Activated T-cell treated with anti-CD3 and anti-CD28 coated beads, Interleukin-2, amount 50 U/mL, for 4 hours (primary cell): ENCODE results near the gene AKAP8L. TPM values are rescaled to one million over a fixed set of nuclear protein-coding genes. Genes with fewer than 3 reads are reported as not detected.

Experiments
- ATAC-seq, 2 donors: fragments of 200-7000 bp; cut with Tn5 transposase; one replicate each; pipeline ENCODE4 v1.10.0; 2021
- DNase-seq: peaks from one replicate; pipeline ENCODE4 v3.0.0-alpha.2; 2020
- H3K27me3 Mint-ChIP-seq: one replicate; pipeline ENCODE4 v1.8.0; 2021; ENCODE audit warnings: low read depth, mixed read lengths
- H3K36me3 Mint-ChIP-seq: one replicate; pipeline ENCODE4 v1.8.0; 2022; ENCODE audit warnings: mixed read lengths; ENCODE audit not compliant: insufficient read depth
- H3K4me1 Mint-ChIP-seq: one replicate; pipeline ENCODE4 v1.8.0; 2021; ENCODE audit warnings: low read depth, mixed read lengths
- H3K4me3 Mint-ChIP-seq: one replicate; pipeline ENCODE4 v1.8.0; 2021; ENCODE audit warnings: mild to moderate bottlenecking, moderate library complexity, mixed read lengths
- H3K9me3 Mint-ChIP-seq: one replicate; pipeline ENCODE4 v1.8.0; 2021; ENCODE audit warnings: mixed read lengths
- total RNA-seq, 3 donors: library from RNA; stranded (reverse); gene quantifications; one replicate each; pipeline ENCODE4 v1.2.1, GENCODE V29; 2021

AKAP8L gene
- total RNA-seq: 10 to 100 TPM; 65.3 to 67.6 (median 65.5) TPM

GRCh38 chr19:15418579-15419412 lies at the start of gene AKAP8L:
Gene AKAP8L, minus strand, starts transcription at chr19:15418988. Its CDS starts 65 bp downstream, at chr19:15418923.
- ATAC-seq: peak; percentile 94 to 96
- Mint-ChIP-seq H3K9me3 (no peaks in the 10 kb centered on the region), H3K4me3 (peak within 1 kb of the TSS; percentile 94), H3K36me3 (peaks cover 24% of the 10 kb centered on the region), H3K27me3 (no peaks in the 10 kb centered on the region), H3K4me1 (peaks cover 42% of the 10 kb centered on the region)
- peak; percentile 97 for DNase-seq

DNA sequence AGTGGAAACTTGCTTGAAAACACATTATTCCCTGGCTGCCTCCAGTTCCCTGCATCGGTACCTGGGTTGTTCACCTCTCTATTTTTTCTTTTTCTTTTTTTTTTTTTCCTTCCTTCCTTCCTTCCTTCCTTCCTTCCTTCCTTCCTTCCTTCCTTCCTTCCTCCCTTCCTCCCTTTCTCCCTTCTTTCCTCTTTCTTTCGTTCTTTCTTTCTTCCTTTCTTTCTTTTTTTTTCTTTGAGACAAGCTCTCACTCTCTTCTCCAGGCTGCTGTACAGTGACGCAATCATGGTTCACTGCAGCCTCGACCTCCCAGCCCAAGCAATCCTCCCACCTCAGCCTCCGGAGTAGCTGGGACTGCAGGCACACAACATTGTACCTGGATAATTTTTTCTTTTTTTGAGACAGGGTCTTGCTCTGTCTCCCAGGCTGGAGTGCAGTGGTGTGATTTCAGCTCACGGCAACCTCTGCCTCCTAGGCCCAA lies 49.0 kb upstream of the AKAP8L start:
- H3K4me3 Mint-ChIP-seq: peak overlapping the region; percentile 35
- no peaks in the 10 kb centered on the region for H3K27me3 Mint-ChIP-seq
- no peaks in the 10 kb centered on the region for H3K9me3 Mint-ChIP-seq
- DNase-seq (no peak), ATAC-seq (no peak)
- peaks cover 50% of the 10 kb centered on the region for H3K4me1 Mint-ChIP-seq
- no peaks in the 10 kb centered on the region for H3K36me3 Mint-ChIP-seq

DNA sequence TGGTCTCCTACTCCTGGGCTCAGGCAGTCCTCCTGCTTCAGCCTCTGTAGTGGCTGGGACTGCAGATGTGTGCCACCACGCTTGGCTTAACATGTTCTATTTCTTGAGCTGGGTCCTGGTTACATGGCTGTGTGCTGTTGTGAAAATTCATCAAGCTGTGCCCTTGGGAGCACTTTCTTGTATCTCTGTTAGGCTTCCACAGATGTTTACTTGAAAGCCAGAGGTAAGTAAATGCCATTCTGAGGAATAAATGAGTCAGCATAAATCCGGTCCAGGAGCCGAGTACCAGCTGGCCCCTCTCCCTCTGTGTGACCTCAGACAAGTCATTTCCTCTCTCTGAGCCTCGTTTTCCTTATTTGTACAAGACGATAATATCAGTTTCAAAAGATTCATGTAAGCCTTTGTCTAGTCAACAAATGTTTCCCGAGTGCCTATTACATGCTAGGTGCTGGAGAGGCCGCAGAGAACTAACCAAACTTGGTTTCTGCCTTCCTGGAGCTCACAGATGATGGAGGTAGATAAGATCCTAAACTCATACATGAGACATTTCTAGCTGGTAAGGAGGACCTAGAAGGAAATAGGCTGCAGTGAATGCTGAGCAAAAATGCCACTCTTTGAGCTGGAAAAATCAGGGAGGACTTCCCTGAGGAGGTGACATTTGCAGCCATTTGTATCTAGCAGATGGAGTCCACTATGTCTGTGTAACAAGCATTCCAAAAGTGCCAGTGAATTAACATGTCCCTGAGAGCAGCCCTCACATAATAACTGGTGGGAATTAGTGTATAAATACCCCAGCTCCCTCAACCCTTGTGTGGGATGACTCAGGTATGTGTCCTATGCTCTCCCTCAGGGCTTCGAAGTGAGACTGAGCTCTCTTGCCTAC lies 48.3 kb upstream of the AKAP8L start:
- peaks cover 57% of the 10 kb centered on the region for H3K4me1 Mint-ChIP-seq
- no peaks in the 10 kb centered on the region for H3K9me3 Mint-ChIP-seq
- peak overlapping the region; percentile 63 for H3K4me3 Mint-ChIP-seq

GRCh38 chr19:15464394-15465385 lies 45.9 kb upstream of the AKAP8L start, which contains the start of gene RASAL3:
Gene RASAL3, minus strand, starts transcription at chr19:15464544. Its CDS starts 186 bp downstream, at chr19:15464358.
- H3K9me3 Mint-ChIP-seq: no peaks in the 10 kb centered on the region
- ATAC-seq (peak; percentile 51 to 63), DNase-seq (peak; percentile 60)
- peak within 1 kb of the TSS; percentile 94 for H3K4me3 Mint-ChIP-seq
- peaks cover 64% of the 10 kb centered on the region for H3K4me1 Mint-ChIP-seq
- H3K27me3 Mint-ChIP-seq: no peaks in the 10 kb centered on the region
- H3K36me3 Mint-ChIP-seq: peaks cover 8% of the 10 kb centered on the region

More for the DNA sequence above, 48.3 kb upstream of the AKAP8L start:
- ATAC-seq (peak; percentile 60 to 66), DNase-seq (peak; percentile 57)
- no peaks in the 10 kb centered on the region for H3K36me3 Mint-ChIP-seq
- H3K27me3 Mint-ChIP-seq: no peaks in the 10 kb centered on the region

DNA sequence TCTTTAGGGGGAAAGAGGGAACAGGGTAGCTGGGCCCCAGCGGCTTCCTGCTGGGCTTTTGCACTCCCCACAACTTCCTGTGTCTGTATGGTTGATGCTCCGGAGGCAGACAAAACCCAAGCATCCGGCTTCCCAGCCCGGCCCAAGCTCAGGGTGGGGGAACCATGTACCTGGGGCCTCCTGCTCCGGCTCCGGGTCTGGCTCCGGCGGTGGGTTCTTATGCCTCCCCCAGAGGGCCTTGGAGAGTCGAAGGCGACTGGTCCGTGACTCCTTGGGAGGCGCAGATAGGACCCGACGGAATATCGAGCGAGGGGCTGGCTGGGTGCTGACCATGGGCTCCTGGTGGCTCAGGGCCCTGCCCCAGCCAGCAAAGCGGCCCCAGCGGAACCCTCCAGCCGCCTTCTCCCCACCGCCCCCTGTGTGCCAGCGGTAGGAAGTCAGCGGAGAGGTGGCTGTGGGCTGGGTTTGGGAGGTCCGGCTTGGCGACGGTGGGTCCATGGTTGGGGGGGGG lies 45.1 kb upstream of the AKAP8L start:
- peak; percentile 79 to 84 for ATAC-seq

GRCh38 chr19:15461694-15462093 lies 42.9 kb upstream of the AKAP8L start:
- Mint-ChIP-seq H3K4me1 (peaks cover 37% of the 10 kb centered on the region), H3K4me3 (peak overlapping the region; percentile 94)

More for the DNA sequence above, 45.1 kb upstream of the AKAP8L start:
- no peaks in the 10 kb centered on the region for H3K9me3 Mint-ChIP-seq
- H3K36me3 Mint-ChIP-seq: peaks cover 8% of the 10 kb centered on the region
- peak; percentile 71 for DNase-seq
- H3K4me1 Mint-ChIP-seq: peaks cover 59% of the 10 kb centered on the region
- H3K4me3 Mint-ChIP-seq: peak overlapping the region; percentile 94
- no peaks in the 10 kb centered on the region for H3K27me3 Mint-ChIP-seq

DNA sequence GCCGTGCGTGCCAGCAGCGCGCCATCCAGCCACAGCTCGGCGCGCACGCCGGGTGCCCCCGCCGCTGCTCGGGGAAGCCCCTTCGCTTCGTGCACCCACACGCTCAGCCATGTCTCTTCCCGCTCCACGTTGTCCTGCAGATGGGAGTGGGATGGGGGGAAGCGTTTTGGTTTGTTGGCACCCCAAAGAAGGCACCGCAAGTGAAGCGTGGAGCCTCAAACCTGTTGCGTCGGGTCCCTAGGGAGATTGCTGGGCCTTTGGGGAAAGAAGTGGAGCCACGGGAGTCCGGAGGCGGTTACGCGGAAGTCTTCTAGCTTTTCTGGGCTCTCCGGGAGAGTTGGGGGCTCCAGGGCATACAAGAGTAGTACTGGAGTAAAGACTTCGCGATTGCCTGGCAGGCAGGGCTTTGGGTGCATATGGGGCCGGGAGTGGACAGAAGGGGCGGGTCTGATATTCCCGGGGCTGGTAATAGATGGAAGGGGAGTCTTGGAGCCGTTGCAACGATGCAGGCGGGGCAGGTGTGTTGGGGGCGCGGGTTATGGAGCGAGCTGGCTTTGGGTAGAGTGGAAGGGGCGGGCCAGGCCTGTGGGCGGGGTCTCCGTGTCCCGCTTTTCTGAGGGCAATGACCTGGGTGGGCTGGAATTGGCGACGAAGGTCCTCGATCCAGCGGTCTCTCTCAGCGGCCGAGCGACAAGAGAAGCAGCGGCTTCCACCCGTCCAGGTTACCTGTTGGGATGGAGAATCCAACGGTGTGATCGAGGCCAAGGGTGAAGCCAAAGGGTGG lies 39.1 kb upstream of the AKAP8L start:
- Mint-ChIP-seq H3K4me1 (peaks cover 22% of the 10 kb centered on the region), H3K36me3 (peaks cover 35% of the 10 kb centered on the region)

More at GRCh38 chr19:15461694-15462093, 42.9 kb upstream of the AKAP8L start:
- H3K36me3 Mint-ChIP-seq: peaks cover 15% of the 10 kb centered on the region
- no peak for DNase-seq
- ATAC-seq: no peak
- H3K9me3 Mint-ChIP-seq: no peaks in the 10 kb centered on the region
- no peaks in the 10 kb centered on the region for H3K27me3 Mint-ChIP-seq

DNA sequence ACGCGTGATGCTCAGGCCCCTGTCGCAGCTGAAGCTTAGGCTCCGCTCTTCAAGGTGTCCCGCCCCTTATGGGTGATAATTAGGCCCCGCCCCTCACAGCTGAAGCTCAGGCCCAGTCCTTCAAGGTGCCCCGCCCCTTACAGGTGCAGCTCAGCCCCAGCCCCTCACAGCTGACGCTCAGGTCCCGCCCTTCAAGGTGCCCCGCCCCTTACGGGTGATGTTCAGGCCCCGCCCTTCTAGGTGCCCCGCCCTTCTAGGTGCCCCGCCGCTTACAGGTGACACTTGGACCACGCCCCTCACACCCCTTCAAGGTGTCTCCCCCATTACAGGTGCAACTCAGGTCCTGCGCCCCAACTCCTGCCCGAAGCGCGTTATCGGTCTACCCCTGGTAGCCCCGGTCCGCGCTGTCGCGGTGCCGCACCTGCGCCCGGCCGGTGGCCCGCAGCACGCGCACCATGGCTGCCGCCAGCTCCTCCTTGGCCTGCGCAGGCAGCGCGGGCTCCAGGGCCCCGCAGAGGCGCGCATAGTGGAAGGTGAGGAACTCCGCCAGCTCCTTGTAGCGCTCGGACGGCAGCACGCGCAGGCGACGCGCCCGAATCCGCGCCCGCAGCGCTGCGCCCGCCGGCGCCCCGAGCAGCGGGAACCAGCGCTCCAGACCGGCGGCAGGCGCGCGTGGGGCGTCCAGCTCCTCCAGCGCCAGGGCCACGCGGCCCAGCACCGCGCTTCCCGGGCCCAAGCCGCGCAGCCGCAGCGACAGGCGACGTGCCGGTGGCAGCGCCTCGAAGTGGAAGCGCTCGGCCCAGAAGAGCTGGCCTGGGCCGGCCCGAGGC lies 38.3 kb upstream of the AKAP8L start:
- peaks cover 37% of the 10 kb centered on the region for H3K36me3 Mint-ChIP-seq

More for the DNA sequence above, 39.1 kb upstream of the AKAP8L start:
- DNase-seq: no peak
- Mint-ChIP-seq H3K9me3 (no peaks in the 10 kb centered on the region), H3K4me3 (no peak overlapping the region), H3K27me3 (no peaks in the 10 kb centered on the region)
- no peak for ATAC-seq

DNA sequence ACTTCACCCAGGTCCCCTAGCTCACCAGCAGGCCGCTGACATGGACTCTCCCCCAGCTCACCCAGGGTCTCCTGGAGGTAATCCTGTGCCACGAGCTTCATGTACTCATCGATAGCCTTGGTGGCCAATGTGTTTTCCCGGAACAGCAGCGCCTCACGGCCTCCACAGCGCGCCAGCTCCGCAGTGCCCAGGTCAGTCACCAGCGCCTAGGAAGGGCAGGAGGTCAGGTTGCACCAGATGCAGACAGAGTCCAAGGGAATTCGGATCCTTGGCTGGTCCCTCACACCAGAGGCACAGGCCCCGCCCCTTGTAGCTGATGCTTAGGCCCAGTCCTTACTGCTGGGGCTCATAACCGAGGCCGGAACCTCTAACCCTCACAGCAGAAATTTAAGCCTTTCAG lies 37.7 kb upstream of the AKAP8L start:
- Mint-ChIP-seq H3K4me1 (peaks cover 8% of the 10 kb centered on the region), H3K4me3 (no peak overlapping the region), H3K9me3 (no peaks in the 10 kb centered on the region), H3K36me3 (peaks cover 38% of the 10 kb centered on the region), H3K27me3 (no peaks in the 10 kb centered on the region)
- DNase-seq (no peak), ATAC-seq (no peak)

More for the DNA sequence above, 38.3 kb upstream of the AKAP8L start:
- H3K4me3 Mint-ChIP-seq: no peak overlapping the region
- no peaks in the 10 kb centered on the region for H3K9me3 Mint-ChIP-seq
- H3K4me1 Mint-ChIP-seq: peaks cover 15% of the 10 kb centered on the region
- ATAC-seq: peak in 1 of 2 donors; percentile 39
- DNase-seq: no peak
- H3K27me3 Mint-ChIP-seq: no peaks in the 10 kb centered on the region

DNA sequence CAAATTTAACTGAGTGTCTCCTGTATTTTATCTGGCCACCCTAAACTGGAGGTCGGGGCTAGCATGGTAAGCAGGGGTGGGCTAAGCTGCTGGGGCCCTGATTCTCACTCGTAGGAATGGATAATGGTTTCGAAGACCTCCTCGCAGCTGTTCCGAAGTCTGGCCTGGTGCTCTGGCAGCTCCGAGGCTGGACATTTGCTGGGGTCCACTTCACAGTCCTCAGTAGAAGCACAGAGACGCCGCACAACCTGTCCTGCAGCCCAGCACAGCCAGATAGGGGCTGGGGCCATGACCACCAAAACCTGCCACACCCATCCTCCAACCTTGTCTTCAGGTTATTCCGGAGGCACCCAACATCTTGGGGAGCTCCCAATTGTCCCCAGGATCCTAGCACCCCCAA lies 37.2 kb upstream of the AKAP8L start:
- H3K36me3 Mint-ChIP-seq: peaks cover 41% of the 10 kb centered on the region
- ATAC-seq (no peak), DNase-seq (no peak)
- no peaks in the 10 kb centered on the region for H3K27me3 Mint-ChIP-seq
- H3K4me1 Mint-ChIP-seq: peaks cover 10% of the 10 kb centered on the region
- no peaks in the 10 kb centered on the region for H3K9me3 Mint-ChIP-seq
- H3K4me3 Mint-ChIP-seq: no peak overlapping the region

DNA sequence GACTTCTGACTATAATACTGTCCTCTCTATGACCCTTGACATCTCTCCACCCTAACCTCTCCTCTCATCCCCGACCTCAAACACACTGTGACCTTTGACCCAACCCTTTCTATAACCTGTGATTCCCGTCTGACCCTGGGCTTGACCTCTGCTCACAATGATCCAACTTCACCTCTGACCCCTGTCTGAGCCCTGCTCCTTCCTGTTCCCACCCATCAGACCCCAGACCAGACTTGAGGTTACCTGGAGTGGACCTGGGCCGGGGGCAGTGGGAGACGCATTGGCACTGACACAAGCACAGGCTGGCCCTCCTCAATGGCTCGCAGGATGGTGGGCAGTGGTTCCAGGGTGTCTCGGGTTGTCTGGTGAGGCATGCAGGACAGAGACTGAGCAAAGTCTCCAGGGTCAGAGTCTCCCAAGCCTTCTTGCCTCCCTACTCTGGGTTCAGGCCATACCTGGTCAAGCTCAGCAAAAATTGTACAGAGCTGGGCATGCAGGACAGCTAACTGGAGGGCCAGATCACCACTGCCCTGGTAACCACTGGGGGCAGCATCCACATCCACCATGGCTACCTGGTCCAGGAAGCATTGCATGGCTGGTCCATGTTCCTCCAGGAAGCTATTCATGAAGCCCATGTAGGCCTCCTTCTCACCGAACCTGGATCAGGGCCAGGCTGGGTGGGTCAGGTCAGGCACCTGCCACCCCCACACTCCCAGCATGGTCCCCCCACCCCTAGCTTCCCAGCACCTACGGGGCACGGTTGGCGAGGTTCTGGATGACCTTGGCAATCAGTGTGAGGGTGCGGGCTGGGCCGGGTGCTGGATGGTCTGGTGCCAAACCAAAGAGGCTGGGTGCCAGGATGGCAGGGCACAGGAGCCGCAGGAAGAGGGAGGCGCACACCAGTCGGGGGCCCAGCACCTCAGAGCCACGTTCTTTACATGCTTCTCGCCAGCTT lies 35.4 kb upstream of the AKAP8L start:
- Mint-ChIP-seq H3K4me3 (no peak overlapping the region), H3K36me3 (peaks cover 35% of the 10 kb centered on the region)
- DNase-seq: no peak

More for the DNA sequence above, 35.4 kb upstream of the AKAP8L start:
- H3K4me1 Mint-ChIP-seq: peaks cover 14% of the 10 kb centered on the region
- no peak for ATAC-seq
- H3K27me3 Mint-ChIP-seq: no peaks in the 10 kb centered on the region
- no peaks in the 10 kb centered on the region for H3K9me3 Mint-ChIP-seq
